Measurements from ENCODE around the gene TIE1. TPM values are rescaled to one million over a fixed set of nuclear protein-coding genes. Genes with fewer than 3 reads are reported as not detected.

The TIE1 gene
- total and polyA plus RNA-seq, 2 of the 13 experiments (the other 11 are each of a cell fraction or from before 2014, with no cell fraction given) = 0.58 to 0.84 TPM

DNA sequence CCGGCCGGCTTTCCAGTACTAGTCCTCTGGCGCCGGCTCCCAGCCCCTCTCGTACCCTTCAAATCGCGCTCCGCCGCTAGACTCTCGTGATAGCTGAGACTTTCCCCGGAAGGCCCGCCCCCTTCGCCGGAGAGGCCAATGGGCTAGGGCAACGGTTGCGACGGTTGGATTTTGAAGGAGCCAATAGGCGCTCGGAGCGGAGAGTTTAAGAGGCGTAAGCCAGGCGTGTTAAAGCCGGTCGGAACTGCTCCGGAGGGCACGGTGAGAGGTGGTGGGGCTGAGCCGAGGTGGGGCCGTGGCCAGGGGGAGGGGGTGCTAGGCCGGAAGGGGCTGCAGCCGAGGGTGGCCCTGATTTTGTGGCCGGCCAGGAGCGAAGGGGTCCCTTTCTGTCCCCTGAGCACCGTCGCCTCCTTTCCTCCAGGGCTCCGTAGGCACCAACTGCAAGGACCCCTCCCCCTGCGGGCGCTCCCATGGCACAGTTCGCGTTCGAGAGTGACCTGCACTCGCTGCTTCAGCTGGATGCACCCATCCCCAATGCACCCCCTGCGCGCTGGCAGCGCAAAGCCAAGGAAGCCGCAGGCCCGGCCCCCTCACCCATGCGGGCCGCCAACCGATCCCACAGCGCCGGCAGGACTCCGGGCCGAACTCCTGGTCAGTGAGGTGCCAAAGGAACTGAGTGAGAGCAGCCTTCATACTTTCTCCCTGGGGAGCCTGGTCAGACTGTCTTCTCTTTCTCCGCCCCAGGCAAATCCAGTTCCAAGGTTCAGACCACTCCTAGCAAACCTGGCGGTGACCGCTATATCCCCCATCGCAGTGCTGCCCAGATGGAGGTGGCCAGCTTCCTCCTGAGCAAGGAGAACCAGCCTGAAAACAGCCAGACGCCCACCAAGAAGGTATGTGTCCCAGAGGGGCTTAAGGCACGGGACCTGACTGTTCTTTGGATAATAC lies 58.2 kb downstream of the TIE1 start, which contains the start of gene CDC20 (continued):
- TF ChIP-seq, protein P1, sequence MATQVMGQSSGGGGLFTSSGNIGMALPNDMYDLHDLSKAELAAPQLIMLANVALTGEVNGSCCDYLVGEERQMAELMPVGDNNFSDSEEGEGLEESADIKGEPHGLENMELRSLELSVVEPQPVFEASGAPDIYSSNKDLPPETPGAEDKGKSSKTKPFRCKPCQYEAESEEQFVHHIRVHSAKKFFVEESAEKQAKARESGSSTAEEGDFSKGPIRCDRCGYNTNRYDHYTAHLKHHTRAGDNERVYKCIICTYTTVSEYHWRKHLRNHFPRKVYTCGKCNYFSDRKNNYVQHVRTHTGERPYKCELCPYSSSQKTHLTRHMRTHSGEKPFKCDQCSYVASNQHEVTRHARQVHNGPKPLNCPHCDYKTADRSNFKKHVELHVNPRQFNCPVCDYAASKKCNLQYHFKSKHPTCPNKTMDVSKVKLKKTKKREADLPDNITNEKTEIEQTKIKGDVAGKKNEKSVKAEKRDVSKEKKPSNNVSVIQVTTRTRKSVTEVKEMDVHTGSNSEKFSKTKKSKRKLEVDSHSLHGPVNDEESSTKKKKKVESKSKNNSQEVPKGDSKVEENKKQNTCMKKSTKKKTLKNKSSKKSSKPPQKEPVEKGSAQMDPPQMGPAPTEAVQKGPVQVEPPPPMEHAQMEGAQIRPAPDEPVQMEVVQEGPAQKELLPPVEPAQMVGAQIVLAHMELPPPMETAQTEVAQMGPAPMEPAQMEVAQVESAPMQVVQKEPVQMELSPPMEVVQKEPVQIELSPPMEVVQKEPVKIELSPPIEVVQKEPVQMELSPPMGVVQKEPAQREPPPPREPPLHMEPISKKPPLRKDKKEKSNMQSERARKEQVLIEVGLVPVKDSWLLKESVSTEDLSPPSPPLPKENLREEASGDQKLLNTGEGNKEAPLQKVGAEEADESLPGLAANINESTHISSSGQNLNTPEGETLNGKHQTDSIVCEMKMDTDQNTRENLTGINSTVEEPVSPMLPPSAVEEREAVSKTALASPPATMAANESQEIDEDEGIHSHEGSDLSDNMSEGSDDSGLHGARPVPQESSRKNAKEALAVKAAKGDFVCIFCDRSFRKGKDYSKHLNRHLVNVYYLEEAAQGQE (IDR thresholded peaks at IDR 0.05; ENCODE audit: borderline replicate concordance in 1 of 2, low read depth in 1 of 2, low read length in 2 of 2) = no peak
- TF ChIP-seq, protein P2, sequence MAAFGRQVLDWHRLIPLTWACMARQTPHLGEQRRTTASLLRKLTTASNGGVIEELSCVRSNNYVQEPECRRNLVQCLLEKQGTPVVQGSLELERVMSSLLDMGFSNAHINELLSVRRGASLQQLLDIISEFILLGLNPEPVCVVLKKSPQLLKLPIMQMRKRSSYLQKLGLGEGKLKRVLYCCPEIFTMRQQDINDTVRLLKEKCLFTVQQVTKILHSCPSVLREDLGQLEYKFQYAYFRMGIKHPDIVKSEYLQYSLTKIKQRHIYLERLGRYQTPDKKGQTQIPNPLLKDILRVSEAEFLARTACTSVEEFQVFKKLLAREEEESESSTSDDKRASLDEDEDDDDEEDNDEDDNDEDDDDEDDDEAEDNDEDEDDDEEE (CRISPR knock-in tag; IDR thresholded peaks at IDR 0.05) = no peak
- TF ChIP-seq, protein P3, sequence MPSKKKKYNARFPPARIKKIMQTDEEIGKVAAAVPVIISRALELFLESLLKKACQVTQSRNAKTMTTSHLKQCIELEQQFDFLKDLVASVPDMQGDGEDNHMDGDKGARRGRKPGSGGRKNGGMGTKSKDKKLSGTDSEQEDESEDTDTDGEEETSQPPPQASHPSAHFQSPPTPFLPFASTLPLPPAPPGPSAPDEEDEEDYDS (CRISPR knock-in tag; IDR thresholded peaks at IDR 0.05) = peak; percentile 90
- TF ChIP-seq FOXM1 (CRISPR knock-in tag; IDR thresholded peaks at IDR 0.05) = peak; percentile 90
- TF ChIP-seq, protein P4, sequence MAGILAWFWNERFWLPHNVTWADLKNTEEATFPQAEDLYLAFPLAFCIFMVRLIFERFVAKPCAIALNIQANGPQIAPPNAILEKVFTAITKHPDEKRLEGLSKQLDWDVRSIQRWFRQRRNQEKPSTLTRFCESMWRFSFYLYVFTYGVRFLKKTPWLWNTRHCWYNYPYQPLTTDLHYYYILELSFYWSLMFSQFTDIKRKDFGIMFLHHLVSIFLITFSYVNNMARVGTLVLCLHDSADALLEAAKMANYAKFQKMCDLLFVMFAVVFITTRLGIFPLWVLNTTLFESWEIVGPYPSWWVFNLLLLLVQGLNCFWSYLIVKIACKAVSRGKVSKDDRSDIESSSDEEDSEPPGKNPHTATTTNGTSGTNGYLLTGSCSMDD (CRISPR knock-in tag; IDR thresholded peaks at IDR 0.05) = no peak
- no peak for TF ChIP-seq ZNF552 (CRISPR knock-in tag; IDR thresholded peaks at IDR 0.05; ENCODE audit: borderline replicate concordance)
- no peak for TF ChIP-seq ZKSCAN1 (IDR thresholded peaks at IDR 0.05; ENCODE audit: low read length)
- TF ChIP-seq, protein P5, sequence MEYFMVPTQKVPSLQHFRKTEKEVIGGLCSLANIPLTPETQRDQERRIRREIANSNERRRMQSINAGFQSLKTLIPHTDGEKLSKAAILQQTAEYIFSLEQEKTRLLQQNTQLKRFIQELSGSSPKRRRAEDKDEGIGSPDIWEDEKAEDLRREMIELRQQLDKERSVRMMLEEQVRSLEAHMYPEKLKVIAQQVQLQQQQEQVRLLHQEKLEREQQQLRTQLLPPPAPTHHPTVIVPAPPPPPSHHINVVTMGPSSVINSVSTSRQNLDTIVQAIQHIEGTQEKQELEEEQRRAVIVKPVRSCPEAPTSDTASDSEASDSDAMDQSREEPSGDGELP (IDR thresholded peaks at IDR 0.05; ENCODE audit: borderline replicate concordance, low read depth) = no peak
- TF ChIP-seq, protein P6, sequence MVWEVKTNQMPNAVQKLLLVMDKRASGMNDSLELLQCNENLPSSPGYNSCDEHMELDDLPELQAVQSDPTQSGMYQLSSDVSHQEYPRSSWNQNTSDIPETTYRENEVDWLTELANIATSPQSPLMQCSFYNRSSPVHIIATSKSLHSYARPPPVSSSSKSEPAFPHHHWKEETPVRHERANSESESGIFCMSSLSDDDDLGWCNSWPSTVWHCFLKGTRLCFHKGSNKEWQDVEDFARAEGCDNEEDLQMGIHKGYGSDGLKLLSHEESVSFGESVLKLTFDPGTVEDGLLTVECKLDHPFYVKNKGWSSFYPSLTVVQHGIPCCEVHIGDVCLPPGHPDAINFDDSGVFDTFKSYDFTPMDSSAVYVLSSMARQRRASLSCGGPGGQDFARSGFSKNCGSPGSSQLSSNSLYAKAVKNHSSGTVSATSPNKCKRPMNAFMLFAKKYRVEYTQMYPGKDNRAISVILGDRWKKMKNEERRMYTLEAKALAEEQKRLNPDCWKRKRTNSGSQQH (CRISPR knock-in tag; IDR thresholded peaks at IDR 0.05; ENCODE audit: low read depth) = peak; percentile 95; the same call in 1 of the 2 replicates
- no peak for TF ChIP-seq ZNF317 (CRISPR knock-in tag; IDR thresholded peaks at IDR 0.05)
- TF ChIP-seq RNF2 (conservative IDR thresholded peaks at IDR 0.05; ENCODE audit: low read depth) = no peak
- TF ChIP-seq, protein P7, sequence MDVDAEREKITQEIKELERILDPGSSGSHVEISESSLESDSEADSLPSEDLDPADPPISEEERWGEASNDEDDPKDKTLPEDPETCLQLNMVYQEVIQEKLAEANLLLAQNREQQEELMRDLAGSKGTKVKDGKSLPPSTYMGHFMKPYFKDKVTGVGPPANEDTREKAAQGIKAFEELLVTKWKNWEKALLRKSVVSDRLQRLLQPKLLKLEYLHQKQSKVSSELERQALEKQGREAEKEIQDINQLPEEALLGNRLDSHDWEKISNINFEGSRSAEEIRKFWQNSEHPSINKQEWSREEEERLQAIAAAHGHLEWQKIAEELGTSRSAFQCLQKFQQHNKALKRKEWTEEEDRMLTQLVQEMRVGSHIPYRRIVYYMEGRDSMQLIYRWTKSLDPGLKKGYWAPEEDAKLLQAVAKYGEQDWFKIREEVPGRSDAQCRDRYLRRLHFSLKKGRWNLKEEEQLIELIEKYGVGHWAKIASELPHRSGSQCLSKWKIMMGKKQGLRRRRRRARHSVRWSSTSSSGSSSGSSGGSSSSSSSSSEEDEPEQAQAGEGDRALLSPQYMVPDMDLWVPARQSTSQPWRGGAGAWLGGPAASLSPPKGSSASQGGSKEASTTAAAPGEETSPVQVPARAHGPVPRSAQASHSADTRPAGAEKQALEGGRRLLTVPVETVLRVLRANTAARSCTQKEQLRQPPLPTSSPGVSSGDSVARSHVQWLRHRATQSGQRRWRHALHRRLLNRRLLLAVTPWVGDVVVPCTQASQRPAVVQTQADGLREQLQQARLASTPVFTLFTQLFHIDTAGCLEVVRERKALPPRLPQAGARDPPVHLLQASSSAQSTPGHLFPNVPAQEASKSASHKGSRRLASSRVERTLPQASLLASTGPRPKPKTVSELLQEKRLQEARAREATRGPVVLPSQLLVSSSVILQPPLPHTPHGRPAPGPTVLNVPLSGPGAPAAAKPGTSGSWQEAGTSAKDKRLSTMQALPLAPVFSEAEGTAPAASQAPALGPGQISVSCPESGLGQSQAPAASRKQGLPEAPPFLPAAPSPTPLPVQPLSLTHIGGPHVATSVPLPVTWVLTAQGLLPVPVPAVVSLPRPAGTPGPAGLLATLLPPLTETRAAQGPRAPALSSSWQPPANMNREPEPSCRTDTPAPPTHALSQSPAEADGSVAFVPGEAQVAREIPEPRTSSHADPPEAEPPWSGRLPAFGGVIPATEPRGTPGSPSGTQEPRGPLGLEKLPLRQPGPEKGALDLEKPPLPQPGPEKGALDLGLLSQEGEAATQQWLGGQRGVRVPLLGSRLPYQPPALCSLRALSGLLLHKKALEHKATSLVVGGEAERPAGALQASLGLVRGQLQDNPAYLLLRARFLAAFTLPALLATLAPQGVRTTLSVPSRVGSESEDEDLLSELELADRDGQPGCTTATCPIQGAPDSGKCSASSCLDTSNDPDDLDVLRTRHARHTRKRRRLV (CRISPR knock-in tag; IDR thresholded peaks at IDR 0.05) = peak; percentile 52; the same call in 1 of the 2 replicates
- no peak for TF ChIP-seq NBN (conservative IDR thresholded peaks at IDR 0.05)
- no peak for TF ChIP-seq SIX1 (CRISPR knock-in tag; IDR thresholded peaks at IDR 0.05; ENCODE audit: borderline replicate concordance)

Measured in HepG2 (cell line).